Melanocyte of skin (primary cell): ENCODE results near the gene IGSF21. TPM values are rescaled to one million over a fixed set of nuclear protein-coding genes. Genes with fewer than 3 reads are reported as not detected.

Experiments used
- total RNA-seq, 2 donors: library from RNA; depleted of rRNA; stranded (reverse); fragments of >200 nt; gene quantifications; 2 replicates each; pipeline ENCODE4 v1.2.3, GENCODE V29; 2012

Gene IGSF21
- total RNA-seq: not detected

DNA sequence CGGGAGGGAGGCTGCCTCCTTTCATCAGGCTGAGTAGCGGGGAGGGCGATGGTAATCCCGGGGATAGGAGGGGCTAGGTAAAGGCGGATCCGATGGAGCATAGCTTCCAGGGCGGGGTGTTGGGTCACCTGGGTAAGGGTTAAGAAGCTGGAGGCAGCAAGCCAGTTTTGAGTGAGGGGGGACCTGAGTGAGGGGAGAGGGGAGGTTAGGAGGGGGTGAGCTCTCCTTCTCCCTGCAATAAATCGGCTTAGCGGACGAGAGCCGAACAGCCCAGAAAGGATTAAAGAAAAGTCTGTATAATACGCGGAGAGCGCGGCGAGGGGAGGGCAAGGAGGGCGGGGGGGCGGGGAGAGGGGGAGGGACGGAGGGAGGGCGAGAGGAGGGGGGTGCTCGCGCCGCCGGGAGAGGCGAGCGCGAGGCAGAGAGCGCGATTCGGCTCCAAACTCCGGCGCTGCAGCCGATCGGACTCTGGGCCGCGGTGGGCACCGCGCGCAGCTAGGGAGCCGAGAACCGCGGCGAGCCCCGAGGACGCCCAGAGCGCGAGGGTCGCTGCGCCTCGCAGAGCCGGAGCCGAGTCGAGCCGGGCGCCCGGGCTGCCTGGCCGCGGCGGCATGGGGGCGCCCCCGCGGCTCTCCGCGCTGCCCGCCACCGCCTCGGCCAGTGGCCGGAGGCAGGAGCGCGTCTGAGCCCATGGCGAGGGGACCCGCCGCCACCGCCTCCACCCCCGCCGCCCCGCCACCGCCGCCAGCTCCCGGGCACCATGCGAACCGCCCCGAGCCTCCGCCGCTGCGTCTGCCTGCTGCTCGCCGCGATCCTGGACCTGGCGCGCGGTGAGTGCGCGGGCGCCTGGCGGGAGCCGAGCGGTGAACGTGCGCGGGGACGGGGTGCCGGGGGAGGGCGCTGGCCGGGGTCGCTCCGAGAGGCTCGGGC, at the start of gene IGSF21:
TSS of gene IGSF21 (plus strand) at position 430 of the 930 bp plus-strand sequence. CDS start at position 761, 331 bp downstream.

